WERI-Rb-1 (cell line): ENCODE measurements around the gene OSM.
A peak's percentile ranks its signal among the peaks of the same experiment; 100 is the strongest.

Source experiments
- DNase-seq: peaks from one replicate; pipeline ENCODE4 v3.0.0-alpha.2; 2020
- H3K27ac ChIP-seq: fragments of 250-450 bp; sonication (Bioruptor Pico); 2 replicates; pipeline ENCODE4 v1.5.1; 2020; ENCODE audit warnings: mild to moderate bottlenecking, moderate library complexity
- H3K27me3 ChIP-seq: fragments of 250-450 bp; sonication (Bioruptor Pico); 2 replicates; pipeline ENCODE4 v1.5.1; 2021; ENCODE audit warnings: mild to moderate bottlenecking, low read depth, moderate library complexity; ENCODE audit not compliant: insufficient read depth, severe bottlenecking
- H3K36me3 ChIP-seq: fragments of 250-450 bp; sonication (Bioruptor Pico); 2 replicates; pipeline ENCODE4 v1.5.1; 2020; ENCODE audit warnings: mild to moderate bottlenecking, moderate library complexity
- H3K4me3 ChIP-seq: 2 replicates; pipeline ENCODE4 v1.5.1; 2011; ENCODE audit warnings: low read depth, mild to moderate bottlenecking, control low read depth, low read length
- H3K9me3 ChIP-seq: fragments of 250-450 bp; sonication (Bioruptor Pico); 2 replicates; pipeline ENCODE4 v1.5.1; 2021; ENCODE audit warnings: mild to moderate bottlenecking, moderate library complexity; ENCODE audit not compliant: severe bottlenecking
- TF ChIP-seq, protein P1 (sequence below): IDR thresholded peaks from 2 replicates; pipeline ENCODE4 v1.5.1; 2011; ENCODE audit warnings: low read depth, mild to moderate bottlenecking, control low read depth, inconsistent platforms, low read length

The OSM gene

DNA sequence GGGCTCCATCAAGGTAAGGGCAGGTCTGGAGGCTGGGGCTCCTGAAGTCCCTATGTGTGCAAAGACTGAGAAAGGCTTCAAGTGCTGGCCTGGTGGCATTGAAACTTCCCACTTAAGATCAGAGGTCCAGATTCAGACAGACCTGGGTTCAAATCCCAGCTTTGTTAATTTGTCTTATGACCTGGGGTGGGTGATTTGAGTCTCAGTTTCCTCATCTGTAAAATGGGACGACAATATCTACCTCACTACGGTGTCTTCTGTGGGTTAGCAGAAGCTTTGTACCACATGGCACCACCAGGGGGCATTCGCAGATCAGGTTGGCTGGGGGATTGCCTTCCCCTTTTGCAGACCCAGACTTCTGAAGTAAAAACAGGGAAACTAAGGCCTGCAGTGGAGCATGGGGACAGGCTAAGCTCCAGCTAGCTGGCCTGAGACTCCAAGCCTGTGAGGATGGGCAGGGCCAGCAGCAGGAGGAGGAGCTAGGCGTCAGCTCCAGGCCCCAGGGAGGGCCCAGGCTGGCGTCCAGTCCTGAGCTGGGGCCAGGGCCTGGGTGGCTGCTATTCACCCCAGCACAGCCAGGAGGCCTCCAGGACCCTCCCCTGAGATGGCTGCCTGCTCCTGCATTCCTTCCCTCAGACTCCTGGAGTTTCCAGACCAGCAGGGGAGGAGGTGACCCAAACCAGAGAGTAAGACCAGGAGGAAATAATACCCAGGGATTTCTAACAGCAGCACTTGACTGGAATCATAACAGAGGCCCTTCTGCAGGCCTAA, 21.2 kb upstream of the OSM start:
- peak; percentile 84 for DNase-seq
- Histone ChIP-seq H3K4me3 (no peak overlapping the region), H3K9me3 (no peaks in the 10 kb centered on the region), H3K27ac (no peak overlapping the region), H3K36me3 (peaks cover 13% of the 10 kb centered on the region), H3K27me3 (no peaks in the 10 kb centered on the region)
- TF ChIP-seq, protein P1, sequence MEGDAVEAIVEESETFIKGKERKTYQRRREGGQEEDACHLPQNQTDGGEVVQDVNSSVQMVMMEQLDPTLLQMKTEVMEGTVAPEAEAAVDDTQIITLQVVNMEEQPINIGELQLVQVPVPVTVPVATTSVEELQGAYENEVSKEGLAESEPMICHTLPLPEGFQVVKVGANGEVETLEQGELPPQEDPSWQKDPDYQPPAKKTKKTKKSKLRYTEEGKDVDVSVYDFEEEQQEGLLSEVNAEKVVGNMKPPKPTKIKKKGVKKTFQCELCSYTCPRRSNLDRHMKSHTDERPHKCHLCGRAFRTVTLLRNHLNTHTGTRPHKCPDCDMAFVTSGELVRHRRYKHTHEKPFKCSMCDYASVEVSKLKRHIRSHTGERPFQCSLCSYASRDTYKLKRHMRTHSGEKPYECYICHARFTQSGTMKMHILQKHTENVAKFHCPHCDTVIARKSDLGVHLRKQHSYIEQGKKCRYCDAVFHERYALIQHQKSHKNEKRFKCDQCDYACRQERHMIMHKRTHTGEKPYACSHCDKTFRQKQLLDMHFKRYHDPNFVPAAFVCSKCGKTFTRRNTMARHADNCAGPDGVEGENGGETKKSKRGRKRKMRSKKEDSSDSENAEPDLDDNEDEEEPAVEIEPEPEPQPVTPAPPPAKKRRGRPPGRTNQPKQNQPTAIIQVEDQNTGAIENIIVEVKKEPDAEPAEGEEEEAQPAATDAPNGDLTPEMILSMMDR: peak; percentile 64

DNA sequence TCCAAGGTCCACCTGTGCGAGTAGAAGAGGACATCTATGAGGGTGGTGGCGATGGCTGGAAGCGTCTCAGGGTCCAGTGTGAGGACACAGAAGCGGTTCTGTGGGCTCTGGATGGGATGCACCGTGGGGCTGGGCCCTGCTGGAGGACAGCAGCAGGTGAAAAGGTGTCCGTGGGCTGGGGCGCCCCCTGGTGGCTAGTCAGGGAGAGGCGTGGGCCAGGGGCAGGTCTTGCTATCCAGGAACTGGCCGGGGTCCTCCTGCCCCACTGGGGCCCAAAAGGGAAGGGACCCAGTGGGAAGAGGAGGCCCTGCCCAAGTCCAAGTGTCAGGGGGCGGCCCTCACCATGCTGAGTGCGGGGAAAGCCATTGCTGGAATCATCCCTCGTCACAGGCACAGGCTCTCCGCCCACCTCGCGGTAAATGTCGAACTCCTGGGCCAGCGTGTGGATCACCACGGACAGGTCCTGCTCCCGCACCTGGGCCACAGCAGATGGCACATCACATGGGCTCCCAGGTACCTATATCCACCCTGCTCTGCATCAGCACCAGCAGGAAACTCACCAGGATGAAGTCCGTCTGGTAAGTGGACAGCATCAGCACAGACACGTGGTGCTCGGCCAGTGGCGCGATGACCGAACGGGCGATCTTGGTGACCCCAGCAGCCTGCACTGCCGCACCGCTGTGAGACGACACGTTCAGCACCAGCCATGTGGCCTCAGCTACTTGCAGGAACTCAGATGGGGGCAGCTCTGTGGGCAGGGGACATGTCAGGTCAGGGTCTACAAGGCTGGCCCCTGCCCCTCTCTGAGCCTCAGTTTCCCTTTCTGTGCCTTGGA, 20.4 kb upstream of the OSM start:
- peak; percentile 85 for DNase-seq
- peaks cover 7% of the 10 kb centered on the region for H3K36me3 ChIP-seq
- H3K9me3 ChIP-seq: no peaks in the 10 kb centered on the region
- TF ChIP-seq, protein P1: peak; percentile 93
- no peak overlapping the region for H3K4me3 ChIP-seq
- H3K27ac ChIP-seq: no peak overlapping the region
- no peaks in the 10 kb centered on the region for H3K27me3 ChIP-seq

DNA sequence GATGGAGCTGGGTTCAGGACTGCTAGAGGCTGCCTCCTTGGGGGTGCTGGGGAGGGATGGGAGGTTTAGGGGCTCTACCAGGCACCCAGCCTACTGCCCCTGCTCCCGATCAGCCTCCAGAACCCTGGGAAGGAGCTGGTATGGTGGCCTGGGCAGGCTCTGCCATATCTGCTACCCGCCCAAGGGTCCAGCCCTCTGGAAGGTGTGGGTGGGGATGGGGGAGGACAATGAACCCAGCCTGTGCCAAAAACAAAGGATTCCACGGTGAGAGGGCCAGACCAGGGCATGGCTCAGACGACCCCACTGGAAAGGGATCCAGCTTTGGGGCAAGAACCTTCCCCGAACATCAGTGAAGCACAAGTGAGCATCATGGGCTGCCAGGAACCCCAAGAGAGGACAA, 19.7 kb upstream of the OSM start:
- H3K9me3 ChIP-seq: no peaks in the 10 kb centered on the region
- peaks cover 3% of the 10 kb centered on the region; the same call in 1 of the 2 replicates for H3K36me3 ChIP-seq
- no peaks in the 10 kb centered on the region for H3K27me3 ChIP-seq
- H3K27ac ChIP-seq: no peak overlapping the region
- H3K4me3 ChIP-seq: no peak overlapping the region
- no peak for DNase-seq
- TF ChIP-seq, protein P1: no peak

DNA sequence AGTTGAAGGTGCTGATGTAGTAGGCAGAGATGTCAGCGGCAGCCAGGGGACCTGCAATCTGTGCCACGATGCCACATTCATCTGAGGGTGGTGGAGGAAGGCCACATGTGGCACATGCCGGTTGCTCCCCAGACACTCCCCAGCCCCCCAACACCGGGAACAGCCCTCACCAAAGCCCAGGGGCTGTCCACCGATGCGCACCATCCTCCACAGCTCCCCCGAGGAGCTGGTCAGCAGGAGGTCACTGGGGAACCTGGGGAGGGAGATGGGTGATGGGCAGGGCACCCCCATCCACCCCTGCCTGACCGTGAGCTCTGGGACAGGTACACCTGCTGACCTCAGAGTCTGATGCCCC, 19.2 kb upstream of the OSM start:
- H3K9me3 ChIP-seq: no peaks in the 10 kb centered on the region
- H3K36me3 ChIP-seq: no peaks in the 10 kb centered on the region
- no peak for DNase-seq
- H3K27me3 ChIP-seq: no peaks in the 10 kb centered on the region
- TF ChIP-seq, protein P1: no peak
- H3K4me3 ChIP-seq: no peak overlapping the region
- H3K27ac ChIP-seq: no peak overlapping the region

DNA sequence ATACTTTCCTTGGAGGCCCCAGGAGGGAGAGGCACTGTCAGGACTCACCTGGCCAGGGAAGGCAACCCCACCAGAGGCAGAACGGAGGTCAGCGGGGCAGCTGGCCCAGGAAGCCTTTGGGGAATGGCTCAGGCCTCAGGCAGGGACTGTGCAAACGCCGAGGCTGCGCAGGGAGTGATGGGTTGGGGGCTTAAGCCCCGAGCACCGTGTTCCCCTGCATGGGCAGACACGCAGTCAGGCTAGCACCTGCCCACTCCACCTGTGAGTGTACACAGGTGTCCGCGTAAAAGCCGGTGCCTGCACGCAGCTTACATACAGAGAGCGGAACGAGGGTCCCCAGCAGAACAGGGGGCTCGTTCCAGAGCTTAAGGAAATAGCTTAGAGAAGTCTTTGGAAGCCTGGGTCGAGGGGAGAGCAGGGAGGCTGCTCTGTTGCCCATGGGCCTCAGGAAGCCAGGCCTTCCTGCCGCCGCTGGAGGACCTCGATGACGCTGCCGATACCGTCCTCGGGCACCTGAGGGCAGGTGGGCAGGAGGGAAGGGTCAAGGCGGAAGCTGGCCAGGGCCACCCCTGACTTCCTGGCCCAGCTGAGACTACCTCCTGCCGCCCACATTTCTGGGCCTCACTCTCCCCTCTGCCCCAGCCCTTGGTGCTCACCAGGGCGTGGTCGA, 18.7 kb upstream of the OSM start:
- H3K27me3 ChIP-seq: no peaks in the 10 kb centered on the region
- TF ChIP-seq, protein P1: no peak
- no peak overlapping the region for H3K4me3 ChIP-seq
- no peaks in the 10 kb centered on the region for H3K36me3 ChIP-seq
- H3K27ac ChIP-seq: no peak overlapping the region
- DNase-seq: no peak
- H3K9me3 ChIP-seq: no peaks in the 10 kb centered on the region
